Testis (tissue), 2 donors: Measurements from ENCODE around the gene PSEN2.

ENCODE experiments used
- POLR2A ChIP-seq: fragments of 450-650 bp; IDR thresholded peaks from one replicate; pipeline ENCODE4 v1.6.1; 2017; ENCODE audit warnings: antibody characterized with exemption, mild to moderate bottlenecking, moderate library complexity
- TF ChIP-seq, protein P1 (sequence below), 3 experiments: fragments of 450-650 bp in 2 of 3; fragments of 200-600 bp in 1 of 3; sonication (generic) in 1 of 3; IDR thresholded peaks; one replicate each; pipeline ENCODE4 v1.5.1; 2016 to 2019; ENCODE audit warnings: antibody characterized with exemption in 3 of 3, mild to moderate bottlenecking in 2 of 3, moderate library complexity in 1 of 3

DNA sequence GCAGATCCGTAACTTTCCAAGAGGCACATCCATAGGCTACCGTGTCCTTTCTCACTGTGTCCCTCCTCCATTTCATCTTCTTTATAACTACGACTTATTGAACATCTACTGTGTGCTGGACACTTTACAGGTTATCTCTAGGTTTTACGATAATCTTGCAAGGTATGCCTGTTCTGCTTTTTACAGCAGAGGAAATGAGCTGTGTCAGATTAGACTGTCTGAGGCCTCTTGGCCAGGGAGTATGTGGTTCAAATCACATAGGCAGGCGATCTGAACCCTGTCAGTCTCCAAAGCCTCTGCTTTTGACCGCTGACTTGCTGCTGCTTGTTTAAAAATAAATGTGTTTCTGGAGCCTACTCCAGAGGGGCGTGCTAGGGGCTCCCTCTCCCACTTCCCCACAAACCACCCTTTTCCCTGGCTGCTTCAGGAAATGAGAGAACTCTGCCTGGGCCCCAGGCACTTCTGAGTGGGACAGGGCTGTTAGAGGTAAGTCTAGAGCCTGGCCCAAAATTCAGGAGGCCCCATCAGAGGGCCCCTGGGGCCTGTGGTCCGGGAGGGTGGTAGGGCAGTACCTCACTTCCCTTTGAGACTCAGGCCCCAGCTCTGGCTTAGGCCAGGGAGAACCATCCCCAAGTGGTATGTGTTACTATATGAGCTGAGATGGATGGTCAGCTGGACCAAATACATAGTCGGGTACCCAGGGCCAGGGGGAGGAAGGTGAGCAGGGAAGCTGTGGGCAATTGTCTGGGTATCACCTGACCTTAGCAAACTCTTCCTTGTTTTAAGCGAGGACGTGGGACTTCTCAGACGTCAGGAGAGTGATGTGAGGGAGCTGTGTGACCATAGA lies 4.4 kb downstream of the PSEN2 start:
- TF ChIP-seq, protein P1, sequence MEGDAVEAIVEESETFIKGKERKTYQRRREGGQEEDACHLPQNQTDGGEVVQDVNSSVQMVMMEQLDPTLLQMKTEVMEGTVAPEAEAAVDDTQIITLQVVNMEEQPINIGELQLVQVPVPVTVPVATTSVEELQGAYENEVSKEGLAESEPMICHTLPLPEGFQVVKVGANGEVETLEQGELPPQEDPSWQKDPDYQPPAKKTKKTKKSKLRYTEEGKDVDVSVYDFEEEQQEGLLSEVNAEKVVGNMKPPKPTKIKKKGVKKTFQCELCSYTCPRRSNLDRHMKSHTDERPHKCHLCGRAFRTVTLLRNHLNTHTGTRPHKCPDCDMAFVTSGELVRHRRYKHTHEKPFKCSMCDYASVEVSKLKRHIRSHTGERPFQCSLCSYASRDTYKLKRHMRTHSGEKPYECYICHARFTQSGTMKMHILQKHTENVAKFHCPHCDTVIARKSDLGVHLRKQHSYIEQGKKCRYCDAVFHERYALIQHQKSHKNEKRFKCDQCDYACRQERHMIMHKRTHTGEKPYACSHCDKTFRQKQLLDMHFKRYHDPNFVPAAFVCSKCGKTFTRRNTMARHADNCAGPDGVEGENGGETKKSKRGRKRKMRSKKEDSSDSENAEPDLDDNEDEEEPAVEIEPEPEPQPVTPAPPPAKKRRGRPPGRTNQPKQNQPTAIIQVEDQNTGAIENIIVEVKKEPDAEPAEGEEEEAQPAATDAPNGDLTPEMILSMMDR (IDR thresholded peaks at IDR 0.05), result no peak
- TF ChIP-seq POLR2A, result no peak
